ENCODE results near the gene GRK6.

GRCh38 chr5:177446200-177447065 is 20.0 kb downstream of the GRK6 start, which contains the start of gene PRR7:
- no peak for TF ChIP-seq NANOG (IDR thresholded peaks at IDR 0.05; ENCODE audit: borderline replicate concordance)
- TF ChIP-seq CTCF (conservative IDR thresholded peaks at IDR 0.05; ENCODE audit: low read depth in 2 of 2): peak in 1 of 2 experiments; percentile 15; a peak in 1 of 4 replicates
- no peak for TF ChIP-seq REST (IDR thresholded peaks at IDR 0.05; ENCODE audit: unreplicated experiment)
- no peak for TF ChIP-seq JUNB (IDR thresholded peaks at IDR 0.05; ENCODE audit: unreplicated experiment)
- TF ChIP-seq POLR2AphosphoS5 (IDR thresholded peaks at IDR 0.05; ENCODE audit: low read depth): no peak
- no peak for TF ChIP-seq STAT1 (IDR thresholded peaks at IDR 0.05; ENCODE audit: unreplicated experiment)
- no peak for TF ChIP-seq ETS1 (IDR thresholded peaks at IDR 0.05)
- no peak for TF ChIP-seq EZH2phosphoT487 (IDR thresholded peaks at IDR 0.05; ENCODE audit: unreplicated experiment)
- TF ChIP-seq CREB1 (CRISPR knock-in tag; IDR thresholded peaks at IDR 0.05; ENCODE audit: low read depth): no peak
- no peak for TF ChIP-seq EZH2 (IDR thresholded peaks at IDR 0.05; ENCODE audit: low read depth, unreplicated experiment)
- TF ChIP-seq ZNF462 (CRISPR knock-in tag; IDR thresholded peaks at IDR 0.05): no peak
- no peak for TF ChIP-seq ZNF331 (CRISPR knock-in tag; IDR thresholded peaks at IDR 0.05; ENCODE audit: low read depth)
- TF ChIP-seq ZNF114 (CRISPR knock-in tag; IDR thresholded peaks at IDR 0.05): peak; percentile 47; the same call in 1 of the 2 replicates

All from GM23338 (cell line).